ENCODE results near the gene TNNT2.

The TNNT2 gene

GRCh38 chr1:201376464-201377374 lies 761 bp downstream of the TNNT2 start:
- Histone ChIP-seq H3K79me2 (ENCODE audit: control insufficient read depth, insufficient read depth, low read length, unreplicated experiment) (no peaks in the 10 kb centered on the region), H3K4me3 (ENCODE audit: low read depth, low read length) (no peak overlapping the region), H2AFZ (ENCODE audit: low read length, unreplicated experiment) (no peak overlapping the region), H3K27ac (ENCODE audit: low read depth, low read length) (no peak overlapping the region), H3K4me1 (ENCODE audit: control insufficient read depth, insufficient read depth, low read length, unreplicated experiment) (no peaks in the 10 kb centered on the region), H3K36me3 (ENCODE audit: insufficient read depth, low read length) (no peaks in the 10 kb centered on the region), H3K27me3 (ENCODE audit: insufficient read depth, low read length) (peaks cover 47% of the 10 kb centered on the region)

DNA sequence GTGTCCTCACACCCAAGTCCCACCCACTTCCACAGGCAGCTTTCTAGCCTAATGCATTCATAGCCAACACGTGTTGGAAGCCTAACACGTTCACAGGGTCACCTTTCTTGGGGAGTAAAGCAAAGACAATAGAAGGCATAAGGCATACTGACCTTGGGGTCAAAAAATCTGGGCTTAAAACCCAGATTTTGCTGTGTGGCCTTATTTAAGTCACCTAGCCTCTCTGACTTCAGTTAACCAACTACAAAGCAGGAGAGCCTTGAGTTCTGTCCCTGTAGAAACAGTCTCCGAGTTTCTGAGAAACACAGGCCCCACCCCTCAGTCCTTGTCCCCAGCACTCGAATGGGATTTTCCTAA lies 1.4 kb downstream of the TNNT2 start:
- Histone ChIP-seq H3K4me3 (ENCODE audit: low read depth, low read length) (no peak overlapping the region), H2AFZ (ENCODE audit: low read length, unreplicated experiment) (no peak overlapping the region), H3K27me3 (ENCODE audit: insufficient read depth, low read length) (peaks cover 53% of the 10 kb centered on the region), H3K36me3 (ENCODE audit: insufficient read depth, low read length) (no peaks in the 10 kb centered on the region), H3K79me2 (ENCODE audit: control insufficient read depth, insufficient read depth, low read length, unreplicated experiment) (no peaks in the 10 kb centered on the region), H3K27ac (ENCODE audit: low read depth, low read length) (no peak overlapping the region), H3K4me1 (ENCODE audit: control insufficient read depth, insufficient read depth, low read length, unreplicated experiment) (no peaks in the 10 kb centered on the region)

GRCh38 chr1:201375169-201375568 lies 2.3 kb downstream of the TNNT2 start:
- no peak overlapping the region for H2AFZ ChIP-seq (ENCODE audit: low read length, unreplicated experiment)
- no peaks in the 10 kb centered on the region for H3K36me3 ChIP-seq (ENCODE audit: insufficient read depth, low read length)
- H3K4me3 ChIP-seq (ENCODE audit: low read depth, low read length) = no peak overlapping the region
- no peaks in the 10 kb centered on the region for H3K79me2 ChIP-seq (ENCODE audit: control insufficient read depth, insufficient read depth, low read length, unreplicated experiment)
- H3K27ac ChIP-seq (ENCODE audit: low read depth, low read length) = no peak overlapping the region
- H3K27me3 ChIP-seq (ENCODE audit: insufficient read depth, low read length) = peaks cover 62% of the 10 kb centered on the region
- H3K4me1 ChIP-seq (ENCODE audit: control insufficient read depth, insufficient read depth, low read length, unreplicated experiment) = no peaks in the 10 kb centered on the region

GRCh38 chr1:201374364-201374763 lies 3.1 kb downstream of the TNNT2 start:
- Histone ChIP-seq H3K27me3 (ENCODE audit: insufficient read depth, low read length) (peaks cover 70% of the 10 kb centered on the region), H3K4me3 (ENCODE audit: low read depth, low read length) (no peak overlapping the region), H3K79me2 (ENCODE audit: control insufficient read depth, insufficient read depth, low read length, unreplicated experiment) (no peaks in the 10 kb centered on the region), H3K36me3 (ENCODE audit: insufficient read depth, low read length) (no peaks in the 10 kb centered on the region), H3K27ac (ENCODE audit: low read depth, low read length) (no peak overlapping the region), H3K4me1 (ENCODE audit: control insufficient read depth, insufficient read depth, low read length, unreplicated experiment) (no peaks in the 10 kb centered on the region), H2AFZ (ENCODE audit: low read length, unreplicated experiment) (no peak overlapping the region)

DNA sequence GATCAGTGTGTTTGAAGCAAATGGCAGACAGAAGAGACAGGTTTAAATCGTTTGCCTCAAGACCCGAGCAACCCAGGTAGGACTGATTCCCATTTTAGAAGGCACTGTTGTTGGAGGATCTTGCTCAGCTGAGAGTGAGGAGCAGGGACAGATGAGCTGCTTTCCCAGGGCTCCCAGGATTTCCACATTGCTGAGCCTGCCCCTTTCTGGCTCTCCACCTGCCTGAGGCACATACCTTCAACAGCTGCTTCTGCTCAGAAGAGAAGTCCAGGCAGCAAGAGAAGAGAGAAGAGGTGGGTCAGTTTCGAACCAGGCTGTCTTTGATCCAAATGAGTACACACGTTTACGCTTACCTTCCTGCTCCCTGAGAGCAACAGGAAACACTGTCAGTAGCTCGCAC lies 5.7 kb downstream of the TNNT2 start:
- Histone ChIP-seq H3K4me3 (ENCODE audit: low read depth, low read length) (no peak overlapping the region), H3K79me2 (ENCODE audit: control insufficient read depth, insufficient read depth, low read length, unreplicated experiment) (no peaks in the 10 kb centered on the region), H2AFZ (ENCODE audit: low read length, unreplicated experiment) (no peak overlapping the region), H3K27me3 (ENCODE audit: insufficient read depth, low read length) (peaks cover 96% of the 10 kb centered on the region), H3K27ac (ENCODE audit: low read depth, low read length) (no peak overlapping the region), H3K4me1 (ENCODE audit: control insufficient read depth, insufficient read depth, low read length, unreplicated experiment) (no peaks in the 10 kb centered on the region), H3K36me3 (ENCODE audit: insufficient read depth, low read length) (no peaks in the 10 kb centered on the region)

DNA sequence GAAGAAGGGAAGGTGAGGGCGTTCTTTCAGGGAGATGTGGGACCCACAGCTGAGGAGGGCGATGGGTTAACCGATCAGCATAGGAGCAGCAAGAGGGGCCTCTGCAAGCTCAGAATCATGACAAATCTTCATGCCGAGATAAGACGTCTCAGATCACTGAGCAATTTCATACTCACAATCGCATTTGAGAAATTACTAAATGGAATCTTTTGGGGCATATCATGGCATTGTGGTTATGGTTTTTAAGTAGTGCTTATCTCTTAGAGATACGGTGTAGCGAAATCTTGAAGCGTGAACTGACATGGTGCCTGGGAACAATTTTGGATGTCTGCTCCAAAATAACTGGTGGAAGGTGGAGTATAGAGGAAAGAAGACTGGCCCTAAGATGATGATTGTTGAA lies 6.2 kb downstream of the TNNT2 start:
- Histone ChIP-seq H3K36me3 (ENCODE audit: insufficient read depth, low read length) (no peaks in the 10 kb centered on the region), H3K79me2 (ENCODE audit: control insufficient read depth, insufficient read depth, low read length, unreplicated experiment) (no peaks in the 10 kb centered on the region), H3K4me1 (ENCODE audit: control insufficient read depth, insufficient read depth, low read length, unreplicated experiment) (no peaks in the 10 kb centered on the region), H3K27ac (ENCODE audit: low read depth, low read length) (no peak overlapping the region), H3K4me3 (ENCODE audit: low read depth, low read length) (no peak overlapping the region), H3K27me3 (ENCODE audit: insufficient read depth, low read length) (peaks cover 100% of the 10 kb centered on the region), H2AFZ (ENCODE audit: low read length, unreplicated experiment) (no peak overlapping the region)

DNA sequence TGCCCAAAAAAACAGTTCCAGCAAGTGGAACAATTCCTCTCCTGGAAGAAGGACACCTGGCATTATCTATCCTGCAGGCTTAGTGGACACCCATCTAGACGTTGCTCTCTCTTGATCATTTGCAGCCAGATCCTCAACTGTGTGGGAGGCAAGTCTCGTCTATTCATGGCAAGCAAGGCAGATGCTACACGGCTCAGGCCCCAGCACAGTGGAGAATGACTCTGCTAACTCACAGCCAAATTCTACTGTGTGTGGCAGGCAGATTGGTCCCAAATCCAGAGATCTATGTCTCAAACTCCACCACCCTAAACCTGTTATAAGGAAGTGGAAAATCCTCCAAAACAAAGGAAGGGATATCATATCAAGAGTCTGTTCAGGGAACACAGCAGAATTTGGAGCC lies 7.0 kb downstream of the TNNT2 start:
- H3K27ac ChIP-seq (ENCODE audit: low read depth, low read length) = no peak overlapping the region
- H2AFZ ChIP-seq (ENCODE audit: low read length, unreplicated experiment) = no peak overlapping the region
- no peaks in the 10 kb centered on the region for H3K79me2 ChIP-seq (ENCODE audit: control insufficient read depth, insufficient read depth, low read length, unreplicated experiment)
- H3K4me1 ChIP-seq (ENCODE audit: control insufficient read depth, insufficient read depth, low read length, unreplicated experiment) = no peaks in the 10 kb centered on the region
- H3K27me3 ChIP-seq (ENCODE audit: insufficient read depth, low read length) = peaks cover 100% of the 10 kb centered on the region
- H3K36me3 ChIP-seq (ENCODE audit: insufficient read depth, low read length) = no peaks in the 10 kb centered on the region
- no peak overlapping the region for H3K4me3 ChIP-seq (ENCODE audit: low read depth, low read length)

GRCh38 chr1:201369209-201369608 lies 8.3 kb downstream of the TNNT2 start:
- Histone ChIP-seq H2AFZ (ENCODE audit: low read length, unreplicated experiment) (no peak overlapping the region), H3K4me1 (ENCODE audit: control insufficient read depth, insufficient read depth, low read length, unreplicated experiment) (no peaks in the 10 kb centered on the region)

DNA sequence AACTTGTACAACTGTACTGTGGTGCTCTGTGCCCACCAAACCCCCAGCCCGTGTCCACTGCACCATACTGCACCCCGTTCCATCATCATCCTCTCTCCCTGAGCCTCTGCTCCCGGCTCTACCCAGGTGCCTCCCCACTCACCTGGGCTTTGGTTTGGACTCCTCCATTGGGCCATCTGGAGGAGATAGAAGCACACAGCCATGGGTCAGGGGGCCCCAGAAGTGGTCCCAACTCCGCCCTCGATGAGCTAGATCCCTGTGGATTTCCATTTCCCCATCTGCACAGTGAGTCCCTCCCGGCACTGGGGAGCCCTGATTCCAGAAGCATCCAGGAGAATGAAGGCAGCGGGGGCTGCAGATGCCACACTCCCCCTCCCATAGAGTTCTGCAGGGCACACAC lies 10.8 kb downstream of the TNNT2 start:
- Histone ChIP-seq H2AFZ (ENCODE audit: low read length, unreplicated experiment) (no peak overlapping the region), H3K79me2 (ENCODE audit: control insufficient read depth, insufficient read depth, low read length, unreplicated experiment) (no peaks in the 10 kb centered on the region), H3K27ac (ENCODE audit: low read depth, low read length) (no peak overlapping the region), H3K4me3 (ENCODE audit: low read depth, low read length) (no peak overlapping the region), H3K36me3 (ENCODE audit: insufficient read depth, low read length) (no peaks in the 10 kb centered on the region), H3K4me1 (ENCODE audit: control insufficient read depth, insufficient read depth, low read length, unreplicated experiment) (no peaks in the 10 kb centered on the region), H3K27me3 (ENCODE audit: insufficient read depth, low read length) (peaks cover 62% of the 10 kb centered on the region)

More at GRCh38 chr1:201369209-201369608, 8.3 kb downstream of the TNNT2 start:
- Histone ChIP-seq H3K27ac (ENCODE audit: low read depth, low read length) (no peak overlapping the region), H3K79me2 (ENCODE audit: control insufficient read depth, insufficient read depth, low read length, unreplicated experiment) (no peaks in the 10 kb centered on the region), H3K36me3 (ENCODE audit: insufficient read depth, low read length) (no peaks in the 10 kb centered on the region), H3K4me3 (ENCODE audit: low read depth, low read length) (no peak overlapping the region), H3K27me3 (ENCODE audit: insufficient read depth, low read length) (peaks cover 87% of the 10 kb centered on the region)

DNA sequence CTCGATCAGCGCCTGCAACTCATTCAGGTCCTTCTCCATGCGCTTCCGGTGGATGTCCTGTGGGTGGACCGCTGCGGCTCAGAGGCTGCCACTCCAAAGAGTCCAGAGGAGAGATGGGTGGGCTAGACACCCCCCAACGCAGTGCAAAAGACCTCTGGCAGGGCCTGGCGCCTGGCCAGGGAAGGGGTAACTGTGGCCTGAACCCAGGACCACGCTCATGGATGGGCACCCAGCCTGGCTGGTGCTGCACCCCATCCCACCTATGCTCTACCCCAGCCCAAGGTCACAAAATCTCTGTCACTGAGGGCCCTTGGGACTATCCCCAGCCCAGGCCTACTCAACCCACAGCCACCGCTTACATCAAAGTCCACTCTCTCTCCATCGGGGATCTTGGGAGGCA lies 12.2 kb downstream of the TNNT2 start:
- H3K79me2 ChIP-seq (ENCODE audit: control insufficient read depth, insufficient read depth, low read length, unreplicated experiment) = no peaks in the 10 kb centered on the region
- H3K36me3 ChIP-seq (ENCODE audit: insufficient read depth, low read length) = no peaks in the 10 kb centered on the region
- no peak overlapping the region for H2AFZ ChIP-seq (ENCODE audit: low read length, unreplicated experiment)
- no peak overlapping the region for H3K4me3 ChIP-seq (ENCODE audit: low read depth, low read length)
- H3K27me3 ChIP-seq (ENCODE audit: insufficient read depth, low read length) = peaks cover 48% of the 10 kb centered on the region
- H3K4me1 ChIP-seq (ENCODE audit: control insufficient read depth, insufficient read depth, low read length, unreplicated experiment) = no peaks in the 10 kb centered on the region
- H3K27ac ChIP-seq (ENCODE audit: low read depth, low read length) = no peak overlapping the region

- Histone ChIP-seq H3K79me2 (ENCODE audit: control insufficient read depth, insufficient read depth, low read length, unreplicated experiment) (no peaks in the 10 kb centered on the region), H2AFZ (ENCODE audit: low read length, unreplicated experiment) (no peak overlapping the region), H3K4me3 (ENCODE audit: low read depth, low read length) (no peak overlapping the region), H3K36me3 (ENCODE audit: insufficient read depth, low read length) (no peaks in the 10 kb centered on the region), H3K27ac (ENCODE audit: low read depth, low read length) (no peak overlapping the region), H3K27me3 (ENCODE audit: insufficient read depth, low read length) (peaks cover 43% of the 10 kb centered on the region), H3K4me1 (ENCODE audit: control insufficient read depth, insufficient read depth, low read length, unreplicated experiment) (no peaks in the 10 kb centered on the region)
These were observed 12.7 kb downstream of the TNNT2 start for GRCh38 chr1:201364808-201365105.
